Endothelial cell of umbilical vein (primary cell): Measurements from ENCODE around the gene ACSF3. TPM values are rescaled to one million over a fixed set of nuclear protein-coding genes. Genes with fewer than 3 reads are reported as not detected.

ENCODE experiments used
- BruUV-seq: library from RNA; stranded (reverse); fragments of 400-500 nt; replicated peaks from 2 replicates; lab custom pipeline; 2021; lab: Mats Ljungman, UMichigan
- CTCF ChIA-PET: fragments of 300-600, 350-600 bp; sonication (Branson Sonifier 250); formaldehyde crosslinking; loops from one replicate; lab custom pipeline; 2021; ENCODE audit warnings: antibody characterized with exemption, inconsistent platforms; lab: Charles Lee
- POLR2A ChIA-PET: fragments of 300-600, 350-600 bp; sonication (Branson Sonifier 250); formaldehyde crosslinking; loops from one replicate; lab custom pipeline; 2021; ENCODE audit warnings: antibody characterized with exemption, inconsistent platforms; lab: Charles Lee
- DNase-seq: peaks from one replicate; pipeline ENCODE4 v3.0.0-alpha.2; 2011; ENCODE audit warnings: low read depth, low spot score
- FAIRE-seq: peaks from 2 replicates; lab custom pipeline; 2011; peaks lifted over from hg19 to GRCh38; lab: Jason Lieb, UNC
- H2AFZ ChIP-seq: 2 replicates; pipeline ENCODE4 v1.6.0; 2012; ENCODE audit warnings: low read depth, low read length, control low read depth, inconsistent platforms
- H3K27ac ChIP-seq: 2 replicates; pipeline ENCODE4 v1.5.1; 2011; ENCODE audit warnings: low read depth, mild to moderate bottlenecking, control low read depth, low read length, moderate library complexity; ENCODE audit not compliant: insufficient read depth
- H3K27me3 ChIP-seq, 2 experiments: 2 replicates each; pipeline versions ENCODE4 v1.6.0 to v1.6.1; 2011; ENCODE audit warnings: low read length in 2 of 2, mixed read lengths in 1 of 2; ENCODE audit not compliant: control insufficient read depth in 2 of 2, insufficient read depth in 2 of 2
- H3K36me3 ChIP-seq, 2 experiments: 2 replicates in 1 of 2; 3 replicates in 1 of 2; pipeline ENCODE4 v1.5.1; 2011; ENCODE audit warnings: low read length in 2 of 2, mild to moderate bottlenecking in 1 of 2, moderate library complexity in 1 of 2; ENCODE audit not compliant: control insufficient read depth in 2 of 2, insufficient read depth in 2 of 2; ENCODE audit errors: extremely low read depth in 1 of 2
- H3K4me1 ChIP-seq: 3 replicates; pipeline ENCODE4 v1.5.1; 2011; ENCODE audit warnings: mild to moderate bottlenecking, low read length; ENCODE audit not compliant: control insufficient read depth, insufficient read depth; ENCODE audit errors: extremely low read depth
- H3K4me2 ChIP-seq: 2 replicates; pipeline ENCODE4 v1.6.1; 2011; ENCODE audit warnings: low read length, control low read depth, mixed read lengths; ENCODE audit not compliant: insufficient read depth
- H3K4me3 ChIP-seq, 3 experiments: fragments of 200-600 bp in 1 of 3; sonication (generic), shearing (Covaris generic) in 1 of 3; replicated peaks in 1 of 3; 2 replicates each; pipeline ENCODE4 v1.5.1; 2011 to 2016; ENCODE audit warnings: control low read depth in 3 of 3, low read length in 3 of 3, mild to moderate bottlenecking in 2 of 3, inconsistent platforms in 1 of 3, low read depth in 1 of 3, moderate library complexity in 1 of 3; ENCODE audit not compliant: insufficient read depth in 1 of 3
- H3K79me2 ChIP-seq: 2 replicates; pipeline ENCODE4 v1.6.0; 2012; ENCODE audit warnings: low read length, inconsistent platforms; ENCODE audit not compliant: control insufficient read depth, insufficient read depth
- H3K9ac ChIP-seq: replicated peaks from 2 replicates; pipeline ENCODE3; 2011; ENCODE audit warnings: low read length, control low read depth; ENCODE audit not compliant: insufficient read depth; ENCODE audit errors: extremely low read depth
- H3K9me1 ChIP-seq: replicated peaks from 3 replicates; pipeline ENCODE4 v1.6.0; 2011; ENCODE audit warnings: mild to moderate bottlenecking, low read length; ENCODE audit not compliant: control insufficient read depth, insufficient read depth; ENCODE audit errors: extremely low read depth
- H3K9me3 ChIP-seq: replicated peaks from 2 replicates; pipeline ENCODE4 v1.5.1; 2012; ENCODE audit warnings: low read length, inconsistent platforms; ENCODE audit not compliant: control insufficient read depth, insufficient read depth
- H4K20me1 ChIP-seq: replicated peaks from 2 replicates; pipeline ENCODE3; 2011; ENCODE audit warnings: mild to moderate bottlenecking, low read length; ENCODE audit not compliant: control insufficient read depth, insufficient read depth; ENCODE audit errors: extremely low read depth
- EZH2 ChIP-seq: IDR thresholded peaks from 2 replicates; pipeline ENCODE4 v1.6.1; 2012; ENCODE audit warnings: borderline replicate concordance, low read depth, mild to moderate bottlenecking, moderate library complexity, low read length, inconsistent platforms; ENCODE audit not compliant: severe bottlenecking
- FOS ChIP-seq: IDR thresholded peaks from 2 replicates; pipeline ENCODE4 v1.6.1; 2011; ENCODE audit warnings: mild to moderate bottlenecking, low read length, moderate library complexity, borderline replicate concordance; ENCODE audit not compliant: insufficient read depth
- GATA2 ChIP-seq: IDR thresholded peaks from 2 replicates; pipeline ENCODE4 v1.7.0; 2011; ENCODE audit warnings: low read depth, mild to moderate bottlenecking, moderate library complexity, mixed read lengths, low read length; ENCODE audit not compliant: insufficient read length, insufficient read depth
- JUN ChIP-seq: IDR thresholded peaks from 2 replicates; pipeline ENCODE4 v1.6.1; 2011; ENCODE audit warnings: borderline replicate concordance, low read depth; ENCODE audit not compliant: insufficient read length, insufficient read depth
- MYC ChIP-seq: IDR thresholded peaks from one replicate; pipeline ENCODE4 v1.6.1; 2011; ENCODE audit warnings: mild to moderate bottlenecking, low read depth, low read length
- POLR2A ChIP-seq: IDR thresholded peaks from 2 replicates; pipeline ENCODE4 v1.6.1; 2012; ENCODE audit warnings: low read depth, mild to moderate bottlenecking, control low read depth, low read length
- POLR2AphosphoS5 ChIP-seq: IDR thresholded peaks from 2 replicates; pipeline ENCODE4 v1.6.1; 2012; ENCODE audit warnings: low read depth, mild to moderate bottlenecking, control low read depth, low read length, moderate library complexity; ENCODE audit not compliant: insufficient read depth
- dilution Hi-C: fragments of 300-500 bp; cut with MboI; formaldehyde crosslinking; loops from one replicate; pipeline ENCODE4 v1.15.0; 2019; ENCODE audit warnings: low sequenced_read_pairs; ENCODE audit not compliant: extremely low pct_ligation_motif_present
- intact Hi-C: fragments of 100-400 bp; cut with micrococcal nuclease; formaldehyde crosslinking; loops from one replicate; pipeline ENCODE4 v1.10.0; 2022
- polyA plus RNA-seq, 4 experiments: library from polyadenylated mRNA; depleted of rRNA in 3 of 4; stranded (reverse) in 3 of 4; unstranded in 1 of 4; fragments of >200 nt; gene quantifications; 2 replicates each; pipeline versions ENCODE4 v1.2.1 to v1.2.3, GENCODE V29; 2011 to 2012; ENCODE audit warnings: missing spikeins in 1 of 4
- total RNA-seq: library from RNA; stranded (reverse); gene quantifications from 2 replicates; pipeline ENCODE4 v1.2.3, GENCODE V29; 2021
- TF ChIP-seq, protein P1 (sequence below): IDR thresholded peaks from 2 replicates; pipeline ENCODE4 v1.6.1; 2011; ENCODE audit not compliant: insufficient read depth, insufficient read length
- TF ChIP-seq, protein P2 (sequence below), 2 donors: IDR thresholded peaks; 1 replicate in 1 of 2; 2 replicates in 1 of 2; pipeline ENCODE4 v1.5.1; 2011; ENCODE audit warnings: low read length in 2 of 2, mild to moderate bottlenecking in 2 of 2, moderate library complexity in 2 of 2, control low read depth in 1 of 2, inconsistent platforms in 1 of 2, low read depth in 1 of 2; ENCODE audit not compliant: insufficient read depth in 1 of 2; ENCODE audit errors: extremely low read depth in 1 of 2

Gene ACSF3
- total and polyA plus RNA-seq, 2 donors (not counting 3 experiments of a cell fraction or from before 2014, with no cell fraction given): 18.6 to 33.2 TPM

DNA sequence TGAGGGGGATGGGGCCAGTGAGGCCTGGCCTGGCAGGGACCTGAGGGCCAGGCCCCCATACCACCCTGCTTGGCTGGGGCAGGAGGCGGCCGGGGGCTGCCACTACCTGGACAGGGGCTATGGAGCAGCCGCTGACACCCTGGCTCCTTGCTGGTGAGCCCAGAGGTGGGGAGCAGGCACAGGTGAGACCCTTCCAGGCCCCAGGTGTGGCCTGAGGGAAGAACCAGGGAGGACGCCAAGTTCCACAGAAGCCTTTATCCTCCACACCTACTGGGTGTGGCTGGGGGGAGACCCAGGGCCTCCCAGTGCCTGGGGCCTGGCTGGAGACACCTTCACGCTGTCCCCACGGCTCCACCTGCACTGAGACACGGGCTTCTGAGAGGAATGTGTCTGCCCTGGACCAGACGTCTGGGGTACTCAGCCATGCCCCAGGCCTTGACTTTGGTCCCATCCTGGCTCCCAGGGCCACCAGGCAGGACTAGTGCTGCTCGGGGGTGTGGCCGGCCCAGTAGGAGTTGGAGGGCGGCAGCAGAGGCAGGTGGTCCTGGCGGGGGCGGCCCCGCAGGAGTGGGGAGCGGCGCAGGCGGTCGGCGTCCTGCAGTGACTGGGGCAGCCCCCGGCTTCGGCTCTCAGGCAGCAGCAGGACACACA is 102.0 kb downstream of the ACSF3 start:
- dilution Hi-C loops: no loop called here
- CTCF ChIA-PET: no interaction called here
- intact Hi-C loops: no loop called here
- no TSS peak for BruUV-seq
- no peaks in the 10 kb centered on the region for H3K79me2 ChIP-seq
- H3K4me2 ChIP-seq: no peak overlapping the region
- DNase-seq: no peak
- no peak for FAIRE-seq
- H3K4me3 ChIP-seq: no peak overlapping the region
- no peak overlapping the region for H3K27ac ChIP-seq
- H3K9me1 ChIP-seq: no peaks in the 10 kb centered on the region
- no peak overlapping the region for H2AFZ ChIP-seq
- no peak overlapping the region for H3K9ac ChIP-seq
- no peaks in the 10 kb centered on the region for H3K36me3 ChIP-seq
- POLR2A ChIA-PET: no interaction called here
- H3K9me3 ChIP-seq: no peaks in the 10 kb centered on the region
- no peaks in the 10 kb centered on the region for H4K20me1 ChIP-seq
- peaks cover 12% of the 10 kb centered on the region in 2 experiments for H3K27me3 ChIP-seq
- no peaks in the 10 kb centered on the region for H3K4me1 ChIP-seq
- TF ChIP-seq, protein P1, sequence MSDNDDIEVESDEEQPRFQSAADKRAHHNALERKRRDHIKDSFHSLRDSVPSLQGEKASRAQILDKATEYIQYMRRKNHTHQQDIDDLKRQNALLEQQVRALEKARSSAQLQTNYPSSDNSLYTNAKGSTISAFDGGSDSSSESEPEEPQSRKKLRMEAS: no peak
- TF ChIP-seq POLR2AphosphoS5 (no peak), POLR2A (no peak), MYC (no peak), JUN (no peak), GATA2 (no peak), FOS (no peak), EZH2 (no peak)
- TF ChIP-seq, protein P2, sequence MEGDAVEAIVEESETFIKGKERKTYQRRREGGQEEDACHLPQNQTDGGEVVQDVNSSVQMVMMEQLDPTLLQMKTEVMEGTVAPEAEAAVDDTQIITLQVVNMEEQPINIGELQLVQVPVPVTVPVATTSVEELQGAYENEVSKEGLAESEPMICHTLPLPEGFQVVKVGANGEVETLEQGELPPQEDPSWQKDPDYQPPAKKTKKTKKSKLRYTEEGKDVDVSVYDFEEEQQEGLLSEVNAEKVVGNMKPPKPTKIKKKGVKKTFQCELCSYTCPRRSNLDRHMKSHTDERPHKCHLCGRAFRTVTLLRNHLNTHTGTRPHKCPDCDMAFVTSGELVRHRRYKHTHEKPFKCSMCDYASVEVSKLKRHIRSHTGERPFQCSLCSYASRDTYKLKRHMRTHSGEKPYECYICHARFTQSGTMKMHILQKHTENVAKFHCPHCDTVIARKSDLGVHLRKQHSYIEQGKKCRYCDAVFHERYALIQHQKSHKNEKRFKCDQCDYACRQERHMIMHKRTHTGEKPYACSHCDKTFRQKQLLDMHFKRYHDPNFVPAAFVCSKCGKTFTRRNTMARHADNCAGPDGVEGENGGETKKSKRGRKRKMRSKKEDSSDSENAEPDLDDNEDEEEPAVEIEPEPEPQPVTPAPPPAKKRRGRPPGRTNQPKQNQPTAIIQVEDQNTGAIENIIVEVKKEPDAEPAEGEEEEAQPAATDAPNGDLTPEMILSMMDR (IDR thresholded peaks at IDR 0.05; ENCODE audit: extremely low read depth in 1 of 2, insufficient read depth in 1 of 2, low read depth in 1 of 2, low read length in 2 of 2): no peak
